NCI-H1930 (cell line): Measurements from ENCODE around the gene PLCG1.

Experiments
- DNase-seq, 2 experiments: peaks; one replicate each; lab custom pipeline; 2025; lab: John Stamatoyannopoulos, UW

Gene PLCG1

DNA sequence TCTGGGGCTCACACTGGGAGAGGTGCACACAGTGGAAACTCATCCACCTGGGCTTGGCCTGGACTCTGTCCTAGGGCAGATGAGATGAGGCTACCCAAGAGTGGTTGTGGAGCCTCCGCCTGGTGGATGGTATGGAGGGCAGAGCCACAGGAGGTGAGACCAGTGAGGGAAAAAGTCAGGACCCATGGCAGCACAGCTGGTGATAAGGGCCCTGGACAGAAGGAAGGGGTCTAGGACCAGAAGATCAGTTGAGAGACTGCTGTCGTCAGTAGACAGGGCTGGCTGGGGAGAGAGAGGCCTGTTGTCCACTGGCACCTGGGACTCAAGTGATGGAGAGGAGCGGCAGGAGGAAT is 29.8 kb downstream of the PLCG1 start:
- no peak for DNase-seq

DNA sequence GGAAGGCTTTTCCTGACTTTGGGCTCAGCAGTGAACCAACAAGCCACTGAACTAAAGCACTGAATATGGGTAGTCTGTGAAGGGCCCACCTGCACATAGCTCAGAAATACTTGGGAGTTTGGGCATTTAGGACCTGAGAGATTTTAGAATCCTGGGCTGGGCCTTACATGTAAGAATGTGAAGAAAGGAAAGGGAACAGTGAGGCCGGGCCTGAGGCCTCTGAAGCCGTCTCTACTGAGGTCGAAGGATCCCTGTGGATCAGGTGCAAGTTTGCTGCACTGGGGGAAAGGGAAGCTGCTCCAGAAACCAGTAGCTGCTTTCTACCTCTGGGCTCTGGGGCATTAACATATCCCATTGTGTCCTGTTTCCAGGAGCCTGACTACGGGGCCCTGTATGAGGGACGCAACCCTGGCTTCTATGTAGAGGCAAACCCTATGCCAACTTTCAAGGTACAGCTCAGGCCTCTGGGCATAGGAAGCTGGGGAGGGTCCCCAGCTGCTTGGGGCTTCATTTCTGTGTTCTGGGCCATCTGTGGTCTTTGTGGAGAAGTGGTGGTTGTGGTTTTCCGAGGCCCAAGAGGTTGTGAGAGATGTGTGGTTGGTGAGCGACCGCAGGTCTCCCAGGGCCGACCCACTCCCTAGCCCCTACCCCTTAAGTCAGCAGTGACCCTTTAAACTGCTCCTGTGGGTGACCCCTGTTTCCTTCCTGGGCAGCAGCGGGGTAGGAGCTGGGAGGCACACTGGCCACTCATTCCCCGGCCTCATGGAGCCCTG is 30.3 kb downstream of the PLCG1 start:
- DNase-seq: no peak

GRCh38 chr20:41168281-41169161 is 31.2 kb downstream of the PLCG1 start:
- DNase-seq: no peak

GRCh38 chr20:41169162-41169690 is 31.9 kb downstream of the PLCG1 start:
- no peak for DNase-seq

DNA sequence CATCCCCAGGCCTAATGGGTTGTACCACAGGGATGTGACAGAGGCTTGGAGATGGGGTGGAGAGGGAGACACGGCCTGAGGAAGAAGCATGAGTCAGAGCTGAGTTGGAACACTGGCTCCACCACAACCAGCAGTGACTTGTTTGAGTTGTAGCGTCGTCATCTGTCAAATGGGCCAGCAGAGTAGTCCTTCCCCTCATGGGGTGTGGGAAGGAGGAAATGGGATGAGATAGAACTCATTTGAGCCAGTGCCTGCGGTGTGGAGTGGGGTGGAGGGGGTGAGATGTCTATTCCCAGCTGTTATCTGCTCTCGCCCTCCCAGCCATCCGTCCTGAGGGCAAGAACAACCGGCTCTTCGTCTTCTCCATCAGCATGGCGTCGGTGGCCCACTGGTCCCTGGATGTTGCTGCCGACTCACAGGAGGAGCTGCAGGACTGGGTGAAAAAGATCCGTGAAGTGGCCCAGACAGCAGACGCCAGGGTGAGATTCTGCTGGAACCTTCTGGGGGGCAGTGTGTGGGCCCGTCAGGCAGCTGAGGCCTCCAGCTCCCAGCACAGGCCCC is 32.5 kb downstream of the PLCG1 start:
- DNase-seq: no peak

DNA sequence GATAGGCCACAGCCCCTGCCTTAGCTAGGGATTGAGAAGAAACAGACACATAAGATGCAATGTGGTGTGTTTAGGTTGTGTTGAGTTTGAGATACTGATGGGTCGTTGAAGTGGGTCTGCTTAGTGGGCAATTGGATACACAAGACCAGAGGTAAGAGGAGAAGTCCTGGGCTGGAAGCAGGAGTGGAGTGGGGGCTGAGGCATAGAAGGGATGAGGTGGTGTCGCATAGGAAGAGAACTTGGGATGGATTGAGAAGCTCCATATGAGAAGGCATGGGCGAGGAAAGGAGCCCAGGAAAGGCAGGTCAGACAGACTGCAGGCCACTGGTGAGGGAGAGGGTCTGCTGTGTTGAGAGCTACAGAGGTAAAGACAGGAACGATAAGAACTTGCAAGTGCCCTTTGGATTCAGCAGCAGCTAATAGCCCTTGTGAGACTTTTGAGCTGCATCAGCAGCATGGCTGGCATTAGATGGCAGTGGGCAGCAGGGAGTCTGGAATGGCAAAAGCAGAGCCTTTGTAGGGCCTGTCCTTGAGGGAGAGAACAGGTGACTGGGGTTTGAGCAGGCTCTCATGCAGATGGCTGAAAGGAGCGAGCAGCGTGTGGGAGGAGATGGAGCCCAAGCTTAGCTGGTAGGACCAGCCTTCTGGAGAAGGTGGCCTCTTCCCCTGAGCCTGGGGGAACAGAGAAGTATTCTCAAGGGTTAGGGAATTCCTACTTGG is 33.2 kb downstream of the PLCG1 start:
- no peak for DNase-seq

GRCh38 chr20:41171736-41172295 is 34.5 kb downstream of the PLCG1 start:
- DNase-seq: no peak

DNA sequence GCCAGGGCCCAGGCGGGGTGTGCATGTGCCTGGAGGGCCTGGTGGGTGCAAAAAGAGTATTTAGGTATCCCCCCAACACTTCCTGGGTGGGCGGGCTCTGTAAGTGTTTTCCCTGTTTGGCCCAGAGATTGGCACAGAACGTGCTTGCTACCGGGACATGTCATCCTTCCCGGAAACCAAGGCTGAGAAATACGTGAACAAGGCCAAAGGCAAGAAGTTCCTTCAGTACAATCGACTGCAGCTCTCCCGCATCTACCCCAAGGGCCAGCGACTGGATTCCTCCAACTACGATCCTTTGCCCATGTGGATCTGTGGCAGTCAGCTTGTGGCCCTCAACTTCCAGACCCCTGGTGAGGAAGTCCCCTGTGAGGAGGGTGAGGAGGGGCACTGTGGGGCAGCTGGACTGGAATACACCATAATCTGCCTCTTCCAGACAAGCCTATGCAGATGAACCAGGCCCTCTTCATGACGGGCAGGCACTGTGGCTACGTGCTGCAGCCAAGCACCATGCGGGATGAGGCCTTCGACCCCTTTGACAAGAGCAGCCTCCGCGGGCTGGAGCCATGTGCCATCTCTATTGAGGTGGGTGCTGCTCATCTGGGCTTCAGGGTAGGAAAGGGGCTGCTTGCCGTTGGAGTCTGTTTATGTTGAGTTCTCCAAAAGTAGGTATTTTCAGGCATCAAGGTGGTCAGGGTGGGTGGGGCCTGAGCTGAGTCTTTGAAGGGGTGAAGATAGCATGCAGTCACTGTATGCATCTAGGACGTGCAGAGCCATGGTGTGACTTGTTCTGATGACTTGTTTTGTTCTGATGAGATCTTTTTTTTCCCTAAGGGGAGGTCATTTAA is 35.2 kb downstream of the PLCG1 start:
- DNase-seq: no peak

DNA sequence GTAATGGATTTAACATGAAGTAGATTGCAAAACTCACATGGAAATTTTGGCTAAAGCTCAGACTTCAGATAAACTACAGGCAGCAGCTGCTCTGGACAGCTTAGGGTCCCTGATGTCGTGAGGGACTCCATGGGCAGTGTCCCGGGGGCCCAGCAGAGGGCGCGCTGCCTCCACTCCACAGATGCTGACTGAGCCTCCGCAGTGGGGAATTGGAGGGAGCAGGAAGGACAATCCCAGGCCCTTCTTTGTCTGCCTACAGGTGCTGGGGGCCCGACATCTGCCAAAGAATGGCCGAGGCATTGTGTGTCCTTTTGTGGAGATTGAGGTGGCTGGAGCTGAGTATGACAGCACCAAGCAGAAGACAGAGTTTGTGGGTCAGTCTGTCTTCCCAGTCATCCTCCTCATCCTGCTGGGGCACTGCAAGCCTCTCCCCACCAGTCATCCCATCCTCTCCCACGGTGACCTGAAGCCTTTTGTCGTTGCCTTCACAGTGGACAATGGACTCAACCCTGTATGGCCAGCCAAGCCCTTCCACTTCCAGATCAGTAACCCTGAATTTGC is 35.9 kb downstream of the PLCG1 start:
- DNase-seq: peak; percentile 20 to 55

- no peak for DNase-seq
Measured at GRCh38 chr20:41173791-41174341, 36.5 kb downstream of the PLCG1 start.

DNA sequence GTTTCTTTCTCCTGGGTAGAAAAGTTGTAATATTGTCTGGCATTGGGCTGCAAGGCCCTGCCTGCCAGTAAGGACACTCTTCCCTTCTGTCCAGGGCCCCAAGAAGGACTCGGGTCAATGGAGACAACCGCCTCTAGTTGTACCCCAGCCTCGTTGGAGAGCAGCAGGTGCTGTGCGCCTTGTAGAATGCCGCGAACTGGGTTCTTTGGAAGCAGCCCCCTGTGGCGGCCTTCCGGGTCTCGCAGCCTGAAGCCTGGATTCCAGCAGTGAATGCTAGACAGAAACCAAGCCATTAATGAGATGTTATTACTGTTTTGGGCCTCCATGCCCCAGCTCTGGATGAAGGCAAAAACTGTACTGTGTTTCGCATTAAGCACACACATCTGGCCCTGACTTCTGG is 37.0 kb downstream of the PLCG1 start:
- no peak for DNase-seq

- no peak for DNase-seq
Measured at GRCh38 chr20:41174782-41175181, 37.4 kb downstream of the PLCG1 start.

- no peak for DNase-seq
Measured at GRCh38 chr20:41175201-41175651, 37.9 kb downstream of the PLCG1 start.

DNA sequence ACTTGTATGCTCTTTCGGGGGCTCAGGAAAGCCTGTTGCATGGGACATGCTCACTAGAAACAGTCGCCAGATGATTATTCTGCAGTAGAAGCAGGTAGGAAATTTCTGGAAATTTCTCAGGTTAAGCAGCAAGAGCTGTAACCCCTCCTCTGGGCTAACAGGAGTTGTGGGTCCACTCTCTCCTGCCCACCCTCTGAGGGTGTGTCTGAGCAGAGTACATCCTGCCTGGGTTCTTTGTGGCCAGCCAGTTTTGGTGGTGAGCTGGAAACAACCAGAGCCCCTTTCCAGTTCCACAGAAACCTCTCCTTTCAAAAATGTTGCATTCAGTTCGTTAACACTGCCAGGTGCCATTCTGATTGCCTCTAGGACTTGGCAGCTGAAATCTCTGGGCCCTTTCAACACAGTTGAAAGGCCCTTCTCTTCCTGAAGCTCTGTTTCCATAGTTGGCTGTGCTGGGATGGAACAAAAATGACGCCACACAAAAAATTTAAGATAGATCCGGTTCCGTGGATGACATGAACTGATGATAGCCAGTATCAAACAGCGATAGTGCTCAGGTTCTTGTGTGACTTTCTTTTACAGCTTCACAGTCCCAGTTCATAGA is 38.5 kb downstream of the PLCG1 start:
- no peak for DNase-seq

DNA sequence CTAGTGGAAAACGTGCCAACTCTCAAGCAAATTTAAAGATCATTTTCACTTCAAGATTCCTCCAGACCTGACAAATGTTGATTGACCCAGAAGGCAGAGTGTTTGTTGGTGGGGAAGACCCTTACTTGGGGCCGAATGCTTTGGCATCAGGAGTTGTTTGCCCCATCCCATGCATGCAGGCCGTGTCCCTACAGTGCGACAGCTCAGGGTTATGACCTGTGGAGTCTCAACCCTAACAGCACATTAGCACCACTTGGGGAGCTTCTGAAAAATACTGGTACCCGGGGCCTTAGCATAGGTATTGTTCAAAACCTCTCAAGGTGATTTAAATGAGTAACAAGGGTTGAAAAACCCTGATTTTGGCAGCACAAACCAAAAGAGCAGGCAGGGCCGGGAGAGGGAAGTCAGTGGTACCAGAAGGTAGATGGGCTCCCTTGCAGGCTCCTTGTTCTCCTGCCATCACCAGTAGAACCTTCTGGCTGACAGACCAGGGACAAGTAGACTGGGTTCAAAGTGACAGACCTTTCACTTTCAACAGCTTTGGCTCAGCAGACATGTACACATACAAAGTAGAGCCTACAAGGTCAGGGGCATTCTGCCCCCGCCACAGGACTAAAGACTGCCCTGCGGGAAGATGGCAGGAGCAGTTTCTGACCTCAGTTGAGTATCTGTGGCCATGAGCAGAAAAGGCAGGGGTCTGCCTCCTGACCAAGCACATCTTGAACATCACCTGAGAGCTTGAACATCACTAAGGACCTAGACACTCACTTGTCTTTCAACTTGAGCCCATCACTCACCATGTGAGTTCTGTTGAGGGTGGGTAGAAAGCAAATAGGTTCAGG is 39.6 kb downstream of the PLCG1 start:
- DNase-seq: no peak

DNA sequence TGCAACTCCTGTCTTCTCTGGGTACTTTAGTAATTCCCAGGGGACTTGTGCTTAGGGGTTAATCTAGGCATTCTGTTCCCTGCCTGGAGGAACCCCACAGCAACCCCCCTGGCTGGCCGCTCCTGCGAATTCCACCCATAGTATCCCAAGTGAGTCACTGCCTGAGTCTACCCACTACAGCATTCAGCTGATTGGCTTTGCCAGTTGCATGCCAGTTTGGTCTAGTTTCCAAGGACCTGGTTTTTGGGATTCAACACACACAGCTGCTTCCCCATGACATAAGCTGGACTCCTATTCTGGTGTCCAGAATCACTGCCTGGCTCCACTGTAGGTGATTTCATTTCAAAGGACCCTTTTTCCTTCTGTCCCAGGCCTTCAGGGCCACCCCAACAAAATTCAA is 40.3 kb downstream of the PLCG1 start:
- DNase-seq: no peak

DNA sequence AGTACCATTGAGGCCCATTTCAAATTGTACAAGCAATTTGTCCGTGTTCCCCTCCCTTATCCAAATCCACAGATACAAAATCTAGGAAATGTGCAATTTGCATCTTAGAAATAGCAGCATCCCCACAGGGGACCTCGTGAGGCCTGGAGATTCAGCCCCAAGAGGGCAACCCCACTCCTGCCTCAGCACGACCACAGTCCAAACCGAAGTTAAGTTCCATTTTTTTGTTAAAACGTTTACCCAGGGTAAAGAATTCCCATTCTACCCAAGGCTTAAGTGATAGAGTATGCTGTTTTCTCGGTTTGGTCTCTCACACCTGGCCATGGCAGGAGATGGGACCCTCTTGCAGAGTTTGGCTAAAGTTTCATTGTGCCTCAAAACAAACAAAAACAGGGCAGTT is 41.2 kb downstream of the PLCG1 start:
- DNase-seq: no peak

DNA sequence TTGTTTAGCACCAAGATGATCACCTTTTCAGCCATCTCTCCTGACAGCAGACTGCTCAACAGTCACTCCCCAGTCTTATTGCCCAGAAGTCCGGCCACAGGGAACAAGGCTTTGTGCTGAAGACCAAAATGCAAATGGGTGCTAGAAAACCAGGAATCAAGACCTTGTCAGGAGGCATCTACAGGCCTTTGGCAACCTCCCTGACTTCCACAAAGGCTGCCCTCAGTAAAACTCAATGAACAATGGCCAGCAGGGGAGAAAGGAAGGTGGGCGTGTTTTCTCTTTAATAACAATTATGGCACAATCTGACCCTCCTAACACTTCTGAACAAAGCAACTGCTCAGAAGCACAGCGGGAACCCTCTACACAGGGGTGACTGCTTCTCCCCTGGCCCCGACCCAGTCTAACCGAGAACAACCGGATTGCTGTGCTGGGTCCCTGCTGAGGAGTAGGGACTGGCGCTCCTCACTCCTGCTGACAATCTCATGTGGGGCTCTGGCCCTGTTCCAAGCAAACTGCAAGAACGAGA is 41.6 kb downstream of the PLCG1 start:
- no peak for DNase-seq

DNA sequence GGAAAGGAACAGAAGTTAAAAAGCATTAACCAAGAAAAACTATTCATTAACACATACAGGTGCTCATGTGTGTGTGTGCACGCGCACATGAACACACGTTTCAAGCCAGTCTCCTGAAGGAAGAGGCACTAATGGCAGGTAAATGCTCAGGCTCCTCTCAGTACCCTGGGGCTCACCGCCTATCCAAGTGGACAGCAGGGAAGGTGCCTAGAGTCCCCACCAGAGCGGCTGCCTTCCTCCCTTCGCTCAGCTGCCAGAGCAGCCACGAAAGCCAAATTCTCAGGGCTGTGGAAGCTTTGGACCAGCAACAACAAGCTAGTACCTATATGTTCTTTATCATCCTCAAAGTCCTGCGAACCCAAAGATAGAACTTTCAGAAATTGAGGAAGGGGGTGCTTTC is 42.6 kb downstream of the PLCG1 start:
- no peak for DNase-seq
